Testis (tissue), 2 donors: Measurements from ENCODE around the gene PCSK6.

ENCODE experiments used
- CTCF ChIP-seq, 3 experiments: fragments of 450-650 bp in 2 of 3; fragments of 200-600 bp in 1 of 3; sonication (generic) in 1 of 3; IDR thresholded peaks; one replicate each; pipeline ENCODE4 v1.5.1; 2016 to 2019; ENCODE audit warnings: antibody characterized with exemption in 3 of 3, mild to moderate bottlenecking in 2 of 3, moderate library complexity in 1 of 3
- POLR2A ChIP-seq: fragments of 450-650 bp; IDR thresholded peaks from one replicate; pipeline ENCODE4 v1.6.1; 2017; ENCODE audit warnings: antibody characterized with exemption, mild to moderate bottlenecking, moderate library complexity

- no peak for TF ChIP-seq CTCF (IDR thresholded peaks at IDR 0.05)
- TF ChIP-seq POLR2A, result no peak
Observed at GRCh38 chr15:101439920-101440319, 49.6 kb downstream of the PCSK6 start.
